GM23248 (cell line): ENCODE data around the gene LLGL2. TPM values are rescaled to one million over a fixed set of nuclear protein-coding genes. Genes with fewer than 3 reads are reported as not detected.
"Not testable (repeated sequence)": the region's sequence is repeated elsewhere in the genome, so short reads cannot be mapped to it uniquely, and the experiment has no call there.

Experiments
- DNase-seq: peaks from one replicate; pipeline ENCODE4 v3.0.0-alpha.2; 2015
- H2AFZ ChIP-seq: fragments of 200-600 bp; sonication (generic); 2 replicates; pipeline ENCODE4 v1.6.1; 2016; ENCODE audit warnings: antibody characterized with exemption
- H3F3A ChIP-seq: fragments of 200-600 bp; sonication (generic); 2 replicates; pipeline ENCODE4 v1.6.1; 2016; ENCODE audit warnings: mild to moderate bottlenecking, antibody characterized with exemption, mixed run types; ENCODE audit not compliant: insufficient read depth
- H3K27ac ChIP-seq: fragments of 200-600 bp; sonication (generic); 2 replicates; pipeline ENCODE4 v1.5.1; 2016; ENCODE audit warnings: mild to moderate bottlenecking
- H3K27me3 ChIP-seq: fragments of 200-600 bp; sonication (generic); replicated peaks from 2 replicates; pipeline ENCODE4 v1.6.1; 2016; ENCODE audit warnings: mild to moderate bottlenecking; ENCODE audit not compliant: insufficient read depth
- H3K36me3 ChIP-seq: fragments of 200-600 bp; sonication (generic); 2 replicates; pipeline ENCODE4 v1.6.1; 2016; ENCODE audit warnings: low read depth, mild to moderate bottlenecking
- H3K4me1 ChIP-seq: fragments of 200-600 bp; sonication (generic); 2 replicates; pipeline ENCODE4 v1.6.1; 2016; ENCODE audit warnings: mild to moderate bottlenecking; ENCODE audit not compliant: insufficient read depth
- H3K4me2 ChIP-seq: fragments of 200-600 bp; sonication (generic); one replicate; pipeline ENCODE4 v1.6.1; 2016; ENCODE audit warnings: mild to moderate bottlenecking; ENCODE audit not compliant: unreplicated experiment
- H3K4me3 ChIP-seq: fragments of 200-600 bp; sonication (generic); 2 replicates; pipeline ENCODE4 v1.5.1; 2016; ENCODE audit warnings: mild to moderate bottlenecking
- H3K79me2 ChIP-seq: fragments of 200-600 bp; sonication (generic); 2 replicates; pipeline ENCODE4 v1.6.1; 2016; ENCODE audit warnings: mild to moderate bottlenecking; ENCODE audit not compliant: insufficient read depth
- H3K9ac ChIP-seq: fragments of 200-600 bp; sonication (generic); 2 replicates; pipeline ENCODE4 v1.6.1; 2016; ENCODE audit warnings: mild to moderate bottlenecking
- H3K9me2 ChIP-seq: fragments of 200-600 bp; sonication (generic); 2 replicates; pipeline ENCODE4 v1.6.1; 2016; ENCODE audit warnings: mixed run types, mild to moderate bottlenecking, moderate library complexity; ENCODE audit not compliant: insufficient read depth
- H3K9me3 ChIP-seq: fragments of 200-600 bp; sonication (generic); one replicate; pipeline ENCODE4 v1.6.1; 2017; ENCODE audit warnings: low read depth
- H4K20me1 ChIP-seq: fragments of 200-600 bp; sonication (generic); 2 replicates; pipeline ENCODE4 v1.6.0; 2016; ENCODE audit not compliant: insufficient read depth
- EZH2 ChIP-seq: fragments of 200-600 bp; sonication (generic); IDR thresholded peaks from 2 replicates; pipeline ENCODE4 v1.6.1; 2018; ENCODE audit warnings: antibody characterized with exemption, mild to moderate bottlenecking; ENCODE audit not compliant: insufficient read depth, poor library complexity, severe bottlenecking
- EZH2phosphoT487 ChIP-seq: fragments of 200-600 bp; sonication (generic); IDR thresholded peaks from 2 replicates; pipeline ENCODE4 v1.6.1; 2018; ENCODE audit warnings: antibody characterized with exemption, moderate library complexity, mild to moderate bottlenecking, low read depth; ENCODE audit not compliant: insufficient read depth
- WGBS, 2 experiments: methylation state at CpG; one replicate each; pipeline ENCODE4 v1.1.6; 2015 to 2017; ENCODE audit warnings: low lambda C conversion rate in 2 of 2, low coverage in 1 of 2; ENCODE audit errors: missing lambda C conversion rate in 2 of 2; 5-methylcytosine and 5-hydroxymethylcytosine counted together
- in situ Hi-C: fragments of 300-500 bp; cut with MboI; formaldehyde crosslinking; loops from 2 replicates; pipeline ENCODE4 v1.15.0; 2020
- polyA plus RNA-seq: library from polyadenylated mRNA; unstranded; fragments of >200 nt; fragmentation: Nextera tagmentation; extraction: Ambion mirVana; gene quantifications from 2 replicates; pipeline ENCODE4 v1.2.1, GENCODE V29; 2016
- total RNA-seq: library from RNA; depleted of rRNA; stranded (reverse); fragments of >200 nt; shearing (Covaris generic); gene quantifications from 2 replicates; pipeline ENCODE4 v1.2.3, GENCODE V29; 2014

The LLGL2 gene
- total and polyA plus RNA-seq, 2 experiments from 2014 or later = not detected

DNA sequence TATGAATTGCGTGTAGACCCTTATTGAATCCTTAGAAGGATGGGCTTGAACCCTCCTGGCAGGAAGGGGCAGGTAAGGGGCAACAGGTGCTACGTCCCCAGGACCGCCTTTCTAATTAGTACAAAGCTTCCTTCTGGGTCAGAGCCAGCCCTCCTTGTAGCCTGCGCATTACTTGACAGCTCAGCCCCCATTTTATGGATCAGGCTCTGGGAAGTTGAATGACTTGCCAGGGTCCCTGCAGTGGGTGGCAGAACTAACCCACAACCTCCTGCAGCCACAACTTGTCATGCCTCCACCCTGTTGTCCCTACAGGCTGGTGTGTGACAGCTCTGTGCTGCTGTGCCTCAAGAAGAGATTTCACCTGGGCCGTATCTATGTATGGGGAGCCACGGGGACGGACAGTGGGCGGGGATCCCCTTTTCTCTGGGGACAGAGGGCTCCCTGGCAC is 64.8 kb downstream of the LLGL2 start:
- Histone ChIP-seq H4K20me1 (no peaks in the 10 kb centered on the region), H3K9me3 (no peaks in the 10 kb centered on the region), H3K27me3 (peaks cover 20% of the 10 kb centered on the region; the same call in 1 of the 2 replicates), H3K9me2 (no peaks in the 10 kb centered on the region), H3K4me3 (no peak overlapping the region), H3K4me2 (no peak overlapping the region), H3K9ac (no peak overlapping the region), H3K27ac (no peak overlapping the region), H2AFZ (no peak overlapping the region), H3K36me3 (no peaks in the 10 kb centered on the region), H3K4me1 (no peaks in the 10 kb centered on the region), H3F3A (no peaks in the 10 kb centered on the region), H3K79me2 (no peaks in the 10 kb centered on the region)
- no peak for DNase-seq
- no peak for TF ChIP-seq EZH2
- TF ChIP-seq EZH2phosphoT487 = no peak
- 79 to 89% methylated on average over 8 of the region's 8 CpGs for WGBS, 2 experiments
- in situ Hi-C loops = loop anchor here (10.0 kb wide), 1 partner anchor 64 kb away; no protein-coding TSS in a partner anchor

DNA sequence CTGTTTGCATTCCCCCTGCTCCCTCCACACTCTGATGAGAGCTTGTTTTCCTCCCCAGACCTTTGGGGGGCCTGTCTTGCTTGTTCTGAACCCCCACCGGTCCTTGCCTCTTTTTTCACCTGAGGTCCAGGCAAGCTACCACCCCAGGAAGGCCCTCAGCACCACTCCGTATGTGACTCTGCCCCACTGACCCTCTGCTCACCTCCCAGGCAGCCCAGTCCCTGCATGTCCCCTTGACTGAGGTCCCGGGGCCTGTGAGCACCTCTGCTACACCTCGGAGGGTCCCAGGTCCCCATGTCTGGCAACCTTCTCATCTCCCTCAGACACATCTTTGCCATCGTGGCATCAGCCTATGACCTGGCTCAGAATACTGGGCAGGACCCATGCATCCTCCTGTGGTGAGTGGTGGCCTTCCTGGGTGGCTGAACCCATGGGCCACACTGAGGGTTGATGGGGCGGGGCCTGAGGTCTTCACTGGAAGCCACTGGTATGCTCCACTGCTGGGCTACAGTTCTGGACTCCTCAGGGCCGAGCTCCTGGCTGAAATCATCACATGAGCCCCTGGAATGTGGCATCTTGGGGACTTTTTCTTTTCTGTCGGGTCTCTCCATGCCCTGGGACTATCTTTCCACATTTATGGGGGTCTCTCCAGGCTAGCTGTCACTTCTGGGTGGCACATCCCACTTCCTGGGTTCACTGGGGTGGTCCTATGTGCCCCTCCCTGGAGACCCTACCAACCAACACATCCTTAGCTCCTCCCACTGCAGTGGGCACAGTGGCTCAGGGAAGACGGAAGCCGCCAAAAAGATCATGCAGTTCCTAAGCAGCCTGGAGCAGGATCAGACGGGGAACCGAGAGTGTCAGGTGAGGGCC is 65.6 kb downstream of the LLGL2 start:
- H3K9ac ChIP-seq = no peak overlapping the region
- no peak overlapping the region for H3K27ac ChIP-seq
- H3K4me2 ChIP-seq = no peak overlapping the region
- no peaks in the 10 kb centered on the region for H3K36me3 ChIP-seq
- TF ChIP-seq EZH2 = no peak
- no peak for TF ChIP-seq EZH2phosphoT487
- DNase-seq = no peak
- in situ Hi-C loops = loop anchor here (10.0 kb wide), 1 partner anchor 64 kb away; no protein-coding TSS in a partner anchor
- peaks cover 19% of the 10 kb centered on the region; the same call in 1 of the 2 replicates for H3K27me3 ChIP-seq
- WGBS, 2 experiments = 90 to 94% methylated on average over 12 of the region's 12 CpGs
- no peak overlapping the region for H2AFZ ChIP-seq
- no peak overlapping the region for H3K4me3 ChIP-seq
- H4K20me1 ChIP-seq = no peaks in the 10 kb centered on the region
- H3F3A ChIP-seq = no peaks in the 10 kb centered on the region
- no peaks in the 10 kb centered on the region for H3K79me2 ChIP-seq
- no peaks in the 10 kb centered on the region for H3K9me3 ChIP-seq
- H3K9me2 ChIP-seq = no peaks in the 10 kb centered on the region
- no peaks in the 10 kb centered on the region for H3K4me1 ChIP-seq

DNA sequence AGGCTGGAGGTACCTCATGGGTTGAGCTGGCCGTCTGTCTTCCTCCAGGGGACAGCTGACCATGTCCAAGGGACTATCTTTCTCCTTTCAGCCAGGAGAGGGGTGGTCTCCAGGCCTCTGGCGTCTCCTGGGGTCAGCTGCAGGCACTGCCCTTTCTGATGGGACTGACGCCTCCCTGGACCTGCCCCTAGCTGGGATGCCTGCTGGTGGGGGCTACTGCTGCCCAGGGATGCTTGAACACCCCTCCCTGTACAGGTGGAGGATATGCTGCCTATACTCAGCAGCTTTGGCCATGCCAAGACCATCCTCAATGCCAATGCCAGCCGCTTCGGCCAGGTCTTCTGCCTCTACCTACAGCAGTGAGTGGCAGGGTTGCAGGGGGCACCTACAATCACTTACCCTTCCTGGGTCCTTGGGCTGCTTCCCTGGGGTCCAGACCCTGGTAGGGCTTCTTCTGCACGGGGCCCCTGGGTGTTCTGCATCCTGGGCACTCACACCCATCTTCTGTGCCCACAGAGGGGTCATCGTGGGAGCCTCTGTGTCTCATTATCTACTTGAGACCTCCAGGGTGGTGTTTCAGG is 66.3 kb downstream of the LLGL2 start:
- Histone ChIP-seq H3K9ac (no peak overlapping the region), H4K20me1 (no peaks in the 10 kb centered on the region), H3K9me2 (no peaks in the 10 kb centered on the region), H3K27ac (no peak overlapping the region), H3K9me3 (no peaks in the 10 kb centered on the region), H3K79me2 (no peaks in the 10 kb centered on the region), H2AFZ (no peak overlapping the region), H3K36me3 (no peaks in the 10 kb centered on the region), H3K27me3 (peaks cover 12% of the 10 kb centered on the region; the same call in 1 of the 2 replicates), H3K4me3 (no peak overlapping the region), H3K4me2 (no peak overlapping the region), H3K4me1 (no peaks in the 10 kb centered on the region), H3F3A (no peaks in the 10 kb centered on the region)
- TF ChIP-seq EZH2 (no peak), EZH2phosphoT487 (no peak)
- in situ Hi-C loops = loop anchor here (10.0 kb wide), 1 partner anchor 63 kb away; no protein-coding TSS in a partner anchor
- WGBS, 2 experiments = 83 to 84% methylated on average over 5 to 7 of the region's 7 CpGs
- no peak for DNase-seq

DNA sequence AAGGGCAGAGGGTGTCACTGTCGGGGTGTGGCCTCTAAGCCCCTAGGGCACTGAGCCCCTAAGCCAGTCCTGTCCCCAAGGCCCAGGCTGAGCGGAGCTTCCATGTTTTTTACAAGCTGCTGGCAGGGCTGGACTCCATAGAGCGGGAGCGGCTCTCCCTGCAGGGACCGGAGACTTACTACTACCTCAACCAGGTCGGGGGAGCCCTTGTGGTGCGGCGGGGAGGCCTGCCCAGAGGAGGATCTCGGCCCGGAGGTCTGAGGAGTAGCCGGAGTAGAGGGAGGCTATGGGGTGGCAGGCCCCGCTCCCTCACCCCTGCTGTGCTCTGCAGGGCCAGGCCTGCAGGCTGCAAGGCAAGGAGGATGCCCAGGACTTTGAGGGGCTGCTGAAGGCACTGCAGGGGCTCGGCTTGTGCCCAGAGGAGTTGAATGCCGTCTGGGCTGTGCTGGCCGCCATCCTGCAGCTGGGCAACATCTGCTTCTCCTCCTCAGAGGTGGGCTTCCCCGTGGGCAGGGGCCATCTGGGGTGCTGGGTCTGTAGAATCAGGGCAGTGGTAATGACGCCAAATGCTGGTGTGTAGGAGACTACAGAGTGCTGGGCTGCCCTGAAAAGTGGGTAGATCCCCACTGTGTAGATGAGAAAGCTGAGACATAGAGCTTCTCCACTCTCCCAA is 67.0 kb downstream of the LLGL2 start:
- peaks cover 5% of the 10 kb centered on the region; the same call in 1 of the 2 replicates for H3K27me3 ChIP-seq
- H3K27ac ChIP-seq = no peak overlapping the region
- no peaks in the 10 kb centered on the region for H3K36me3 ChIP-seq
- H3F3A ChIP-seq = no peaks in the 10 kb centered on the region
- H3K79me2 ChIP-seq = no peaks in the 10 kb centered on the region
- no peak overlapping the region for H3K4me3 ChIP-seq
- H3K9ac ChIP-seq = no peak overlapping the region
- H3K4me1 ChIP-seq = no peaks in the 10 kb centered on the region
- DNase-seq = no peak
- H3K4me2 ChIP-seq = no peak overlapping the region
- no peaks in the 10 kb centered on the region for H3K9me3 ChIP-seq
- 83% methylated on average over 16 to 17 of the region's 17 CpGs for WGBS, 2 experiments
- in situ Hi-C loops = loop anchor here (10.0 kb wide), 1 partner anchor 62 kb away; no protein-coding TSS in a partner anchor
- H3K9me2 ChIP-seq = no peaks in the 10 kb centered on the region
- no peak overlapping the region for H2AFZ ChIP-seq
- TF ChIP-seq EZH2 = no peak
- no peak for TF ChIP-seq EZH2phosphoT487
- no peaks in the 10 kb centered on the region for H4K20me1 ChIP-seq

DNA sequence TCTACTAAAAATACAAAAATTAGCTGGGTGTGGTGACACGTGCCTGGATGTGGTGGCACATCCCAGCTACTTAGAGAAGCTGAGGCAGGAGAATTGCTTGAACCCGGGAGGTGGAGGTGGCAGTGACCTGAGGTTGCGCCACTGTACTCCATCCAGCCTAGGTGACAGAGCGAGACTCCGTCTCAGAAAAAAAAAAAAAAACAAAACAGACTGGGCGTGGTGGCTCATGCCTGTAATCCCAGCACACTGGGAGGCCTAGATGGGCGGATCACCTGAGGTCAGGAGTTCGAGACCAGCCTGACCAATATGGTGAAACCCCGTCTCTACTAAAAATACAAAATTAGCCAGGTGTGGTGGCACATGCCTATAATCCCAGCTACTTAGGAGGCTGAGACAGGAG is 67.9 kb downstream of the LLGL2 start:
- not testable (repeated sequence) for H3K9me3 ChIP-seq, H3K4me1 ChIP-seq, H3K9ac ChIP-seq, H3K79me2 ChIP-seq, H2AFZ ChIP-seq, H3K36me3 ChIP-seq, H3K4me3 ChIP-seq, H3F3A ChIP-seq, DNase-seq, H4K20me1 ChIP-seq, H3K9me2 ChIP-seq, H3K4me2 ChIP-seq, H3K27ac ChIP-seq, H3K27me3 ChIP-seq
- WGBS, 2 experiments = 78 to 84% methylated on average over 7 to 9 of the region's 9 CpGs
- in situ Hi-C loops = loop anchor here (10.0 kb wide), 1 partner anchor 61 kb away; no protein-coding TSS in a partner anchor
